Chondrocyte (in vitro differentiated cells): ENCODE results near the gene SYNRG. TPM values are rescaled to one million over a fixed set of nuclear protein-coding genes. Genes with fewer than 3 reads are reported as not detected.

ENCODE experiments used
- DNase-seq: peaks from one replicate; pipeline ENCODE4 v3.0.0; 2021; ENCODE audit warnings: mixed read lengths, low spot score
- H3K27ac Mint-ChIP-seq: one replicate; pipeline ENCODE4 v1.8.0; 2021; ENCODE audit warnings: mild to moderate bottlenecking, moderate library complexity, mixed read lengths; ENCODE audit not compliant: unreplicated experiment
- H3K27me3 Mint-ChIP-seq: 2 replicates; pipeline ENCODE4 v1.8.0; 2021; ENCODE audit warnings: low read depth, mixed read lengths
- H3K36me3 Mint-ChIP-seq: 2 replicates; pipeline ENCODE4 v1.8.0; 2021; ENCODE audit warnings: low read depth, mixed read lengths
- H3K4me1 Mint-ChIP-seq: 2 replicates; pipeline ENCODE4 v1.8.0; 2021; ENCODE audit warnings: low read depth, mild to moderate bottlenecking, mixed read lengths
- H3K4me3 Mint-ChIP-seq: one replicate; pipeline ENCODE4 v1.8.0; 2021; ENCODE audit warnings: mild to moderate bottlenecking, moderate library complexity, mixed read lengths; ENCODE audit not compliant: unreplicated experiment
- H3K9me3 Mint-ChIP-seq: 2 replicates; pipeline ENCODE4 v1.8.0; 2021; ENCODE audit warnings: low read depth, mixed read lengths
- CTCF ChIP-seq: fragments of 200-600 bp; sonication (generic); IDR thresholded peaks from 2 replicates; pipeline ENCODE4 v1.5.0; 2021; ENCODE audit warnings: antibody characterized with exemption, mild to moderate bottlenecking, moderate library complexity
- total RNA-seq: library from RNA; stranded (reverse); gene quantifications from 3 replicates; pipeline ENCODE4 v1.2.1, GENCODE V29; 2021

The SYNRG gene
- total RNA-seq, 1 donor from 2014 or later: 35.1 TPM

- Mint-ChIP-seq H3K9me3 (no peaks in the 10 kb centered on the region), H3K27ac (peak overlapping the region; percentile 38), H3K4me1 (peaks cover 25% of the 10 kb centered on the region), H3K4me3 (no peak overlapping the region), H3K36me3 (no peaks in the 10 kb centered on the region), H3K27me3 (no peaks in the 10 kb centered on the region)
- DNase-seq: no peak
- no peak for TF ChIP-seq CTCF
These were observed 39.3 kb upstream of the SYNRG start for GRCh38 chr17:37648555-37648954.

GRCh38 chr17:37647856-37648255 is 38.6 kb upstream of the SYNRG start:
- Mint-ChIP-seq H3K36me3 (no peaks in the 10 kb centered on the region), H3K4me1 (peaks cover 27% of the 10 kb centered on the region), H3K9me3 (no peaks in the 10 kb centered on the region), H3K27ac (no peak overlapping the region), H3K4me3 (no peak overlapping the region), H3K27me3 (no peaks in the 10 kb centered on the region)
- DNase-seq: no peak
- no peak for TF ChIP-seq CTCF

GRCh38 chr17:37643869-37644268 is 34.7 kb upstream of the SYNRG start:
- Mint-ChIP-seq H3K27ac (peak overlapping the region; percentile 96), H3K4me1 (peaks cover 57% of the 10 kb centered on the region), H3K36me3 (peaks cover 12% of the 10 kb centered on the region), H3K9me3 (no peaks in the 10 kb centered on the region), H3K27me3 (no peaks in the 10 kb centered on the region), H3K4me3 (peak overlapping the region; percentile 94)
- TF ChIP-seq CTCF: no peak
- no peak for DNase-seq

- H3K9me3 Mint-ChIP-seq: no peaks in the 10 kb centered on the region
- DNase-seq: peak; percentile 95
- H3K4me1 Mint-ChIP-seq: peaks cover 54% of the 10 kb centered on the region
- peaks cover 15% of the 10 kb centered on the region for H3K36me3 Mint-ChIP-seq
- TF ChIP-seq CTCF: no peak
- H3K27me3 Mint-ChIP-seq: no peaks in the 10 kb centered on the region
- H3K27ac Mint-ChIP-seq: peak within 1 kb of the TSS; percentile 96
- peak within 1 kb of the TSS; percentile 94 for H3K4me3 Mint-ChIP-seq
These were observed 34.0 kb upstream of the SYNRG start, which contains the start of gene DDX52 for GRCh38 chr17:37643118-37643766. TSS of gene DDX52 (minus strand) at chr17:37643446. CDS start at chr17:37643420, 26 bp downstream.

GRCh38 chr17:37642681-37643080 is 33.5 kb upstream of the SYNRG start:
- Mint-ChIP-seq H3K4me1 (peaks cover 50% of the 10 kb centered on the region), H3K9me3 (no peaks in the 10 kb centered on the region), H3K36me3 (peaks cover 19% of the 10 kb centered on the region), H3K4me3 (peak overlapping the region; percentile 94), H3K27me3 (no peaks in the 10 kb centered on the region), H3K27ac (peak overlapping the region; percentile 96)
- TF ChIP-seq CTCF: no peak
- DNase-seq: no peak
